Superior temporal gyrus (tissue), 1 donor: Measurements from ENCODE around the gene TBX21.

Source experiments
- DNase-seq: peaks from one replicate; pipeline ENCODE4 v3.0.0-alpha.2; 2016; ENCODE audit errors: extremely low spot score

Gene TBX21

GRCh38 chr17:47713980-47714700, 18.9 kb upstream of the TBX21 start:
- no peak for DNase-seq

- DNase-seq: no peak
Observed at GRCh38 chr17:47714773-47715396, 18.2 kb upstream of the TBX21 start.

- DNase-seq: no peak
Observed at GRCh38 chr17:47715669-47716325, 17.2 kb upstream of the TBX21 start.

GRCh38 chr17:47716375-47716774, 16.7 kb upstream of the TBX21 start:
- DNase-seq: no peak

GRCh38 chr17:47717261-47717697, 15.8 kb upstream of the TBX21 start:
- no peak for DNase-seq

- DNase-seq: no peak
Observed at GRCh38 chr17:47717979-47718621, 14.9 kb upstream of the TBX21 start.

GRCh38 chr17:47718634-47719405, 14.2 kb upstream of the TBX21 start:
- DNase-seq: no peak

- no peak for DNase-seq
Observed at GRCh38 chr17:47719411-47720152, 13.5 kb upstream of the TBX21 start.

GRCh38 chr17:47720196-47720595, 12.8 kb upstream of the TBX21 start:
- DNase-seq: no peak

GRCh38 chr17:47720754-47721533, 12.1 kb upstream of the TBX21 start:
- DNase-seq: no peak

GRCh38 chr17:47721725-47722124, 11.3 kb upstream of the TBX21 start:
- DNase-seq: no peak

- no peak for DNase-seq
Observed at GRCh38 chr17:47724705-47725104, 8.3 kb upstream of the TBX21 start.

- DNase-seq: no peak
Observed at GRCh38 chr17:47725446-47726111, 7.5 kb upstream of the TBX21 start.

GRCh38 chr17:47726796-47727703, 6.0 kb upstream of the TBX21 start:
- no peak for DNase-seq

GRCh38 chr17:47727704-47728036, 5.4 kb upstream of the TBX21 start:
- DNase-seq: no peak

- no peak for DNase-seq
Observed at GRCh38 chr17:47728214-47728877, 4.7 kb upstream of the TBX21 start.

- no peak for DNase-seq
Observed at GRCh38 chr17:47729476-47729875, 3.6 kb upstream of the TBX21 start.

- DNase-seq: no peak
Observed at GRCh38 chr17:47730681-47731080, 2.4 kb upstream of the TBX21 start.
